Measurements from ENCODE around the gene GLRA1. TPM values are rescaled to one million over a fixed set of nuclear protein-coding genes. Genes with fewer than 3 reads are reported as not detected.
A peak's percentile ranks its signal among the peaks of the same experiment; 100 is the strongest.

Gene GLRA1
- total and polyA plus RNA-seq, 2 experiments from 2014 or later = not detected

DNA sequence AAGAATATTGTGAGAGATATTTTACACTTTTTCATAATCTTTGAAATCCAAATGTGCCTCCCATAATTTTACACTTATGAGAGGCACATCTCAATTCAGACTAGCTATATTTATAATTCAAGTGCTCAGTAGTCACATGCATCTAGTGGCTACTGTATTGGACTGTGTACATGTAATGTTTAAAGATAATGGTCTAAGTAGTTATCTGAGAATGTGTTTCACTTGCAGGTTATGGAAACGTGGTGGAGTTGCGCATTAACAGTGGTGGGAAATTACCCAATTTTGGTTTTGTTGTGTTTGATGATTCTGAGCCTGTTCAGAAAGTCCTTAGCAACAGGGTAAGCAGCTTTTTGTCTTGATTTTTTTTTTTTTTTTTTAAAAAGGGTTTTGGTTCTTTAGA is 124.1 kb downstream of the GLRA1 start:
- peaks cover 91% of the 10 kb centered on the region for H3K36me3 ChIP-seq
- no peak for DNase-seq (ENCODE audit: low read depth in 1 of 2, low spot score in 1 of 2)
- no peaks in the 10 kb centered on the region for H3K27me3 ChIP-seq
- no peaks in the 10 kb centered on the region for H3K9me3 ChIP-seq (ENCODE audit: low read depth)
- no peak overlapping the region for H3K4me3 ChIP-seq
- H3K4me1 ChIP-seq (ENCODE audit: low read depth) = no peaks in the 10 kb centered on the region
- TF ChIP-seq, protein P1, sequence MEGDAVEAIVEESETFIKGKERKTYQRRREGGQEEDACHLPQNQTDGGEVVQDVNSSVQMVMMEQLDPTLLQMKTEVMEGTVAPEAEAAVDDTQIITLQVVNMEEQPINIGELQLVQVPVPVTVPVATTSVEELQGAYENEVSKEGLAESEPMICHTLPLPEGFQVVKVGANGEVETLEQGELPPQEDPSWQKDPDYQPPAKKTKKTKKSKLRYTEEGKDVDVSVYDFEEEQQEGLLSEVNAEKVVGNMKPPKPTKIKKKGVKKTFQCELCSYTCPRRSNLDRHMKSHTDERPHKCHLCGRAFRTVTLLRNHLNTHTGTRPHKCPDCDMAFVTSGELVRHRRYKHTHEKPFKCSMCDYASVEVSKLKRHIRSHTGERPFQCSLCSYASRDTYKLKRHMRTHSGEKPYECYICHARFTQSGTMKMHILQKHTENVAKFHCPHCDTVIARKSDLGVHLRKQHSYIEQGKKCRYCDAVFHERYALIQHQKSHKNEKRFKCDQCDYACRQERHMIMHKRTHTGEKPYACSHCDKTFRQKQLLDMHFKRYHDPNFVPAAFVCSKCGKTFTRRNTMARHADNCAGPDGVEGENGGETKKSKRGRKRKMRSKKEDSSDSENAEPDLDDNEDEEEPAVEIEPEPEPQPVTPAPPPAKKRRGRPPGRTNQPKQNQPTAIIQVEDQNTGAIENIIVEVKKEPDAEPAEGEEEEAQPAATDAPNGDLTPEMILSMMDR (IDR thresholded peaks at IDR 0.05; ENCODE audit: low read depth, low read length) = no peak
- no peak overlapping the region for H3K27ac ChIP-seq

DNA sequence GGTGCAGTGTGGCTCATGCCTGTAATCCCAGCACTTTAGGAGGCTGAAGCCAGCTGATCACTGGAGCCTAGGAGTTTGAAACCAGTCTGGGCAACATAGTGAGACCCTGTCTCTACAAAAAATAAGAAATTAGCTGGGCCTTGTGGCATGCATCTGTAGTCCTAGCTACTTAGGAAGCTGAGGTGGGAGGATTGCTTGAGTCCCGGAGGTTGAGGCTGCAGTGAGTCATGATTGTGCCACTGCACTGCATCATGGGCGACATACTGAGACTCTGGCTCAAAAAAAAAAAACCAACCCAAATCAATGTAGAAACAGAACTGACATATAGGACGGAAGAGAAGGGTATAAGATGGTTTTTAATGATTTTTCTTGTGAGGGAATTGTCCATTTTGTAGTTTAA is 125.2 kb downstream of the GLRA1 start:
- Histone ChIP-seq H3K27ac (no peak overlapping the region), H3K36me3 (peaks cover 92% of the 10 kb centered on the region), H3K4me1 (ENCODE audit: low read depth) (no peaks in the 10 kb centered on the region), H3K9me3 (ENCODE audit: low read depth) (no peaks in the 10 kb centered on the region), H3K27me3 (no peaks in the 10 kb centered on the region), H3K4me3 (no peak overlapping the region)
- TF ChIP-seq, protein P1 (IDR thresholded peaks at IDR 0.05; ENCODE audit: low read depth, low read length) = no peak
- DNase-seq (ENCODE audit: low read depth in 1 of 2, low spot score in 1 of 2) = peak in 1 of 2 donors; percentile 39

DNA sequence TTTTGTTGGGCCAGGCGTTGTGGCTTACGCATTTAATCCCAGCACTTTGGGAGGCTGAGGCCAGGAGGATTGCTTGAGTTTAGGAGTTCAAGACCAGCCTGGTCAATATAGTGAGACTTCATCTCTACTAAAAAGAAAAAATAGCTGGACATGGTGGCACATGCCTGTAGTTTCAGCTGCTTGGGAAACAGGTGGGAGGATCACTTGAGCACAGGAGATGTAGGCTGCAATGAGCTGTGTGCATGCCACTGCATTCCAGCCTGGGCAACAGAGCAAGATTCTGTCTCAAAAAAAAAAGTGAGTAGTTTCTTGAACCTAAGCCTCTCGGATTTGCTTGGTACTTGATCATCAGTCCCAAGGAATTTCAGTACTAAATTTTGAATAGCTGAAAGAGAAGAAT is 126.0 kb downstream of the GLRA1 start:
- Histone ChIP-seq H3K27ac (no peak overlapping the region), H3K27me3 (no peaks in the 10 kb centered on the region), H3K36me3 (peaks cover 91% of the 10 kb centered on the region), H3K4me1 (ENCODE audit: low read depth) (no peaks in the 10 kb centered on the region), H3K9me3 (ENCODE audit: low read depth) (no peaks in the 10 kb centered on the region), H3K4me3 (no peak overlapping the region)
- TF ChIP-seq, protein P1 (IDR thresholded peaks at IDR 0.05; ENCODE audit: low read depth, low read length) = no peak
- no peak for DNase-seq (ENCODE audit: low read depth in 1 of 2, low spot score in 1 of 2)

DNA sequence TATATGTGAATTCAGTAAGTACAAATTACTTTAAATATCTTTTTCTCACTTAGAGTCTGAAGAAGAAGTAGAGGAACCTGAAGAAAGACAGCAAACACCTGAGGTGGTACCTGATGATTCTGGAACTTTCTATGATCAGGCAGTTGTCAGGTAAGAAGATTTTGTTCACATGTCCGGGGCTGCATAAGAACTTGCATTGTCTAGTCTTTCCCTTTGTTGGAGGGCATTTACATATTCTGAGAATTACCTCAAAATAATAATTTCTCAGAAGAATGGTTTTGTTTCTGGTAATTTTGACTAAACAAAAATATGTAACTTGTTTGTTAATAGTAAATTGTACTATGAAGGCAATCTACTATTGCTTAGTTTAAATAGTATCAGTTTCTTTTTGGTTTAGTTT is 129.2 kb downstream of the GLRA1 start:
- H3K36me3 ChIP-seq = peaks cover 96% of the 10 kb centered on the region
- H3K27me3 ChIP-seq = no peaks in the 10 kb centered on the region
- no peak for DNase-seq (ENCODE audit: low read depth in 1 of 2, low spot score in 1 of 2)
- no peak overlapping the region for H3K4me3 ChIP-seq
- no peaks in the 10 kb centered on the region for H3K4me1 ChIP-seq (ENCODE audit: low read depth)
- TF ChIP-seq, protein P1 (IDR thresholded peaks at IDR 0.05; ENCODE audit: low read depth, low read length) = no peak
- no peak overlapping the region for H3K27ac ChIP-seq
- H3K9me3 ChIP-seq (ENCODE audit: low read depth) = no peaks in the 10 kb centered on the region

DNA sequence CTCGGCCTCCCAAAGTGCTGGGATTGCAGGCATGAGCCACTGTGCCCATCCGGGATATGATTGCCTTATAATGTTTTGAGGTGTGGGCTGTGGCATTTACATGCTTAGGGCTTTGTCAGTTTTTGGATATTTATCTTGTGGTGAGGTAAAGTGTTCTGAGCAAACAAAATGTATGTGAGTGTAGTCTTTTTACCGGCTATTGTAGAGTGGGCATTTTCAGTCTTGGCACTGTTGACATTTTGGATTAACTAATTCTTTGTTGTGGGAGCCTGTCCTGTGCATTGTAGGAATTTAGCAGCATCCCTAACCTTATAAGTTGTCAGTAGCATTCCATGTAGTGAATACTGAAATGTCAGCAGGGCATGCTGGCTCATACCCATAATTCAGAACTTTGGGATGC is 131.3 kb downstream of the GLRA1 start:
- DNase-seq (ENCODE audit: low read depth in 1 of 2, low spot score in 1 of 2) = no peak

More for the DNA sequence above, 131.3 kb downstream of the GLRA1 start:
- Histone ChIP-seq H3K4me1 (ENCODE audit: low read depth) (no peaks in the 10 kb centered on the region), H3K36me3 (peaks cover 84% of the 10 kb centered on the region), H3K9me3 (ENCODE audit: low read depth) (no peaks in the 10 kb centered on the region), H3K27me3 (no peaks in the 10 kb centered on the region), H3K4me3 (no peak overlapping the region), H3K27ac (no peak overlapping the region)
- TF ChIP-seq, protein P1 (IDR thresholded peaks at IDR 0.05; ENCODE audit: low read depth, low read length) = no peak

Data from cardiac muscle cell (in vitro differentiated cells and primary cell).